ENCODE data around the gene SYNGR3. TPM values are rescaled to one million over a fixed set of nuclear protein-coding genes. Genes with fewer than 3 reads are reported as not detected.
A peak's percentile ranks its signal among the peaks of the same experiment; 100 is the strongest.
"Not testable (repeated sequence)": the region's sequence is repeated elsewhere in the genome, so short reads cannot be mapped to it uniquely, and the experiment has no call there.

Gene SYNGR3
- total RNA-seq, 1 experiment from 2014 or later = 4.3 TPM

DNA sequence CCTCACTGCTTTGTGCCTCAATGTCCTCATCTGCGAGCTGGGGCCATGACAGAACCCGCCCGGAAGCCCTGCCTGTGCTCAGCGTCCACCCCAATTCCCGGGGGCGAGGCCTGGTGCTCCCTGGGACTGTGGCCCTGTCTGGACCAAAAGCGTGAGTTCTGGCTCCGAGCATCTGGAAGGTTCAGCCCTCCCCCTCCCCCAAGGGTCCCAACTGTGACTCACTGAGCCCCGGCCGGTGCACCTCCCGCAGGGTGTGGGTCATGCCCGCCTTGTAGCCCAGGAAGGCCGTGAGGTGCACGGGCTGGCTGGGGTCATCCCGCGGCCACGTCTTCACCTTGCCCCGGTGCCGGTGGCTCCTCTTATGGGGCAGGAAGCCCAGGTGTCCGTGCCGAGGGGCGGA is 36.0 kb upstream of the SYNGR3 start:
- H3F3A ChIP-seq (ENCODE audit: insufficient read depth, low read depth) = no peaks in the 10 kb centered on the region; the same call in 1 of the 2 replicates
- no peak for TF ChIP-seq EZH2 (IDR thresholded peaks at IDR 0.05; ENCODE audit: low read depth)
- no peak for TF ChIP-seq CTCF (conservative IDR thresholded peaks at IDR 0.05)
- no peak overlapping the region for H3K27ac ChIP-seq
- no peak overlapping the region for H2AFZ ChIP-seq
- intact Hi-C loops (cut with micrococcal nuclease; ENCODE audit: unreplicated experiment) = no loop called here
- H3K9me2 ChIP-seq (ENCODE audit: insufficient read depth) = no peaks in the 10 kb centered on the region
- no peaks in the 10 kb centered on the region for H3K27me3 ChIP-seq (ENCODE audit: insufficient read depth, low read depth)
- no TSS peak for BruUV-seq (replicated peaks)
- CTCF ChIA-PET = no interaction called here
- no peaks in the 10 kb centered on the region for H3K9me3 ChIP-seq (ENCODE audit: insufficient read depth, low read depth)
- DNase-seq = no peak
- H4K20me1 ChIP-seq (ENCODE audit: insufficient read depth) = no peaks in the 10 kb centered on the region
- no peaks in the 10 kb centered on the region for H3K36me3 ChIP-seq (ENCODE audit: low read depth)
- no peaks in the 10 kb centered on the region for H3K79me2 ChIP-seq (ENCODE audit: low read depth)
- peaks cover under 1% of the 10 kb centered on the region; the same call in 1 of the 2 replicates for H3K4me1 ChIP-seq (replicated peaks; ENCODE audit: insufficient read depth)
- H3K4me2 ChIP-seq = no peak overlapping the region
- H3K4me3 ChIP-seq = no peak overlapping the region
- POLR2A ChIA-PET (ENCODE audit: unreplicated experiment) = interaction anchor here (0.5 kb wide), 1 partner anchor 774 kb away, joined by 11 read pairs; no protein-coding TSS in a partner anchor

GRCh38 chr16:1957434-1958142 is 32.2 kb upstream of the SYNGR3 start:
- Histone ChIP-seq H3K79me2 (ENCODE audit: low read depth) (peaks cover 29% of the 10 kb centered on the region), H4K20me1 (ENCODE audit: insufficient read depth) (peaks cover 22% of the 10 kb centered on the region), H3K4me1 (replicated peaks; ENCODE audit: insufficient read depth) (peaks cover 12% of the 10 kb centered on the region), H3F3A (ENCODE audit: insufficient read depth, low read depth) (peaks cover 27% of the 10 kb centered on the region)
- H3K9me3 ChIP-seq (ENCODE audit: insufficient read depth, low read depth); H3K27me3 ChIP-seq (ENCODE audit: insufficient read depth, low read depth); H3K4me3 ChIP-seq; H3K4me2 ChIP-seq; H3K9me2 ChIP-seq (ENCODE audit: insufficient read depth); H3K27ac ChIP-seq; H3K36me3 ChIP-seq (ENCODE audit: low read depth); CTCF ChIA-PET; DNase-seq; BruUV-seq (replicated peaks); H2AFZ ChIP-seq: not testable (repeated sequence)
- intact Hi-C loops (cut with micrococcal nuclease; ENCODE audit: unreplicated experiment) = loop anchor here (2.0 kb wide), 1 partner anchor 15 kb away; the partner anchor contains the start of gene MSRB1
- POLR2A ChIA-PET (ENCODE audit: unreplicated experiment) = interaction anchor here (0.5 kb wide), 1 partner anchor 65 kb away, joined by 3 read pairs; no protein-coding TSS in a partner anchor

GRCh38 chr16:1958143-1958491 is 31.7 kb upstream of the SYNGR3 start:
- DNase-seq; H3K27ac ChIP-seq; POLR2A ChIA-PET (ENCODE audit: unreplicated experiment); H3K4me2 ChIP-seq; H2AFZ ChIP-seq; CTCF ChIA-PET; H3K9me3 ChIP-seq (ENCODE audit: insufficient read depth, low read depth); H3K27me3 ChIP-seq (ENCODE audit: insufficient read depth, low read depth); H3K4me3 ChIP-seq; BruUV-seq (replicated peaks); H3K9me2 ChIP-seq (ENCODE audit: insufficient read depth): not testable (repeated sequence)
- H3K79me2 ChIP-seq (ENCODE audit: low read depth) = peaks cover 35% of the 10 kb centered on the region
- H4K20me1 ChIP-seq (ENCODE audit: insufficient read depth) = peaks cover 27% of the 10 kb centered on the region
- H3K4me1 ChIP-seq (replicated peaks; ENCODE audit: insufficient read depth) = peaks cover 12% of the 10 kb centered on the region
- H3F3A ChIP-seq (ENCODE audit: insufficient read depth, low read depth) = peaks cover 33% of the 10 kb centered on the region
- peaks cover 11% of the 10 kb centered on the region for H3K36me3 ChIP-seq (ENCODE audit: low read depth)
- intact Hi-C loops (cut with micrococcal nuclease; ENCODE audit: unreplicated experiment) = loop anchor here (2.0 kb wide), 1 partner anchor 15 kb away; the partner anchor contains the start of gene MSRB1

DNA sequence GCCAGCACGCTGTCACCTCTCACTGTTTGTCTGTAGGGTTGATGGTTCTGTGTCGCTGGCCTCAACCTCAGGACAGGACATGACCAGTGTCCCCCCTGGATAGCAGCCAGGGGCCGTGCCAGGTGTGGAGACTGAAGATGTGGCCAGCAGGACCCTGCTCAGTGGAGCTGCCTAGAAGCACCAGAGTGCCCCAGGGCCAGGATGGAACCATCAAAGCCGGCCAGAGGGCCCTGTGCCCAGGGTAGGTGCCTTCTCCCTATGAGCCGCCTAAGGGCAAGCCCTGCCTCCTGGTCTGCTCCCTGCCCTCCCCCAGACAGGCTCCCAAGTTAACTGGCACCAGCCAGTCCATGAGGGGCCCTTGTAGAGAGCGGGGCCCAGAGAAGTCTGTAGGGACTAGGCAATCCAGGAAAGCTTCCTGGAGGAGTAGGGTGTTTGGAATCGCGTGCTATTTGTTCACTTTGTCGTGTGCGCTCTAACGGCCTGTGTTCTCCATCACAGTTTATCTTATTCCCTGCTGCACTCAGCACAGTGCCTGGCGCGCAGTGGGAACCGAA is 31.0 kb upstream of the SYNGR3 start:
- Histone ChIP-seq H3K9me2 (ENCODE audit: insufficient read depth) (no peaks in the 10 kb centered on the region), H3K9me3 (ENCODE audit: insufficient read depth, low read depth) (no peaks in the 10 kb centered on the region), H3F3A (ENCODE audit: insufficient read depth, low read depth) (peaks cover 39% of the 10 kb centered on the region), H2AFZ (no peak overlapping the region; the same call in 1 of the 2 replicates), H3K27me3 (ENCODE audit: insufficient read depth, low read depth) (no peaks in the 10 kb centered on the region), H3K4me3 (peak overlapping the region; percentile 95; the same call in 1 of the 2 replicates), H3K4me1 (replicated peaks; ENCODE audit: insufficient read depth) (peaks cover 12% of the 10 kb centered on the region), H3K36me3 (ENCODE audit: low read depth) (peaks cover 18% of the 10 kb centered on the region), H4K20me1 (ENCODE audit: insufficient read depth) (peaks cover 34% of the 10 kb centered on the region), H3K27ac (no peak overlapping the region), H3K4me2 (peak overlapping the region; percentile 92), H3K79me2 (ENCODE audit: low read depth) (peaks cover 42% of the 10 kb centered on the region)
- TF ChIP-seq CTCF (conservative IDR thresholded peaks at IDR 0.05) = no peak
- TF ChIP-seq EZH2 (IDR thresholded peaks at IDR 0.05; ENCODE audit: low read depth) = no peak
- intact Hi-C loops (cut with micrococcal nuclease; ENCODE audit: unreplicated experiment) = loop anchor here (2.0 kb wide), 1 partner anchor 16 kb away; the partner anchor contains the start of gene MSRB1
- ChIA-PET CTCF (no interaction called here), POLR2A (ENCODE audit: unreplicated experiment) (no interaction called here)
- DNase-seq = no peak
- BruUV-seq (replicated peaks) = no TSS peak

All from PC-9 (cell line).